H9 (cell line): ENCODE measurements around the gene LSM4. TPM values are rescaled to one million over a fixed set of nuclear protein-coding genes. Genes with fewer than 3 reads are reported as not detected.

Experiments
- DNase-seq: peaks from one replicate; pipeline ENCODE4 v3.0.0-alpha.2; 2017
- H2AFZ ChIP-seq: one replicate; pipeline ENCODE4 v1.6.1; 2013; ENCODE audit warnings: mild to moderate bottlenecking, low read length, control low read depth, moderate library complexity
- H2AK5ac ChIP-seq: 2 replicates; pipeline ENCODE4 v1.6.1; 2013; ENCODE audit warnings: low read length, control low read depth, mixed read lengths; ENCODE audit not compliant: insufficient read length
- H2BK120ac ChIP-seq: one replicate; pipeline ENCODE4 v1.6.1; 2013; ENCODE audit warnings: low read depth, mild to moderate bottlenecking, low read length, control low read depth, inconsistent platforms; ENCODE audit not compliant: poor library complexity, severe bottlenecking
- H2BK12ac ChIP-seq: 2 replicates; pipeline ENCODE4 v1.6.1; 2013; ENCODE audit warnings: low read length, control low read depth, mixed read lengths, low read depth; ENCODE audit not compliant: insufficient read length
- H2BK15ac ChIP-seq: 2 replicates; pipeline ENCODE4 v1.6.1; 2013; ENCODE audit warnings: low read depth, low read length, control low read depth
- H2BK20ac ChIP-seq: one replicate; pipeline ENCODE4 v1.6.1; 2013; ENCODE audit warnings: low read depth, mild to moderate bottlenecking, low read length, control low read depth, inconsistent platforms; ENCODE audit not compliant: poor library complexity, severe bottlenecking
- H2BK5ac ChIP-seq: 2 replicates; pipeline ENCODE4 v1.6.1; 2013; ENCODE audit warnings: low read length, control low read depth, mixed read lengths; ENCODE audit not compliant: insufficient read length
- H3K14ac ChIP-seq: 2 replicates; pipeline ENCODE4 v1.6.1; 2013; ENCODE audit warnings: low read length, control low read depth; ENCODE audit not compliant: insufficient read depth
- H3K18ac ChIP-seq: 2 replicates; pipeline ENCODE4 v1.6.1; 2013; ENCODE audit warnings: low read depth, mild to moderate bottlenecking, mixed read lengths, low read length, control low read depth; ENCODE audit not compliant: insufficient read length
- H3K23ac ChIP-seq: 2 replicates; pipeline ENCODE4 v1.6.1; 2013; ENCODE audit warnings: low read length, control low read depth, mixed read lengths, low read depth; ENCODE audit not compliant: insufficient read length
- H3K23me2 ChIP-seq: 2 replicates; pipeline ENCODE4 v1.6.1; 2013; ENCODE audit warnings: low read depth, mild to moderate bottlenecking, mixed read lengths, low read length, control low read depth; ENCODE audit not compliant: insufficient read length, poor library complexity, severe bottlenecking
- H3K27ac ChIP-seq: 2 replicates; pipeline ENCODE4 v1.5.1; 2013; ENCODE audit warnings: low read length, control low read depth, mixed read lengths, low read depth; ENCODE audit not compliant: insufficient read length
- H3K27me3 ChIP-seq: 2 replicates; pipeline ENCODE4 v1.6.1; 2013; ENCODE audit warnings: low read length, control low read depth, inconsistent platforms; ENCODE audit not compliant: insufficient read depth
- H3K4ac ChIP-seq: 2 replicates; pipeline ENCODE4 v1.6.1; 2013; ENCODE audit warnings: low read depth, mild to moderate bottlenecking, control low read depth, inconsistent platforms, low read length, moderate library complexity
- H3K4me1 ChIP-seq: 2 replicates; pipeline ENCODE4 v1.6.1; 2013; ENCODE audit warnings: low read length, control low read depth, inconsistent platforms; ENCODE audit not compliant: insufficient read depth
- H3K4me2 ChIP-seq: 2 replicates; pipeline ENCODE4 v1.6.1; 2013; ENCODE audit warnings: low read length, control low read depth, mixed read lengths; ENCODE audit not compliant: insufficient read length, insufficient read depth
- H3K56ac ChIP-seq: 2 replicates; pipeline ENCODE4 v1.6.1; 2013; ENCODE audit warnings: low read depth, mild to moderate bottlenecking, mixed read lengths, low read length, control low read depth; ENCODE audit not compliant: insufficient read length
- H3K79me1 ChIP-seq: 2 replicates; pipeline ENCODE4 v1.6.1; 2013; ENCODE audit warnings: low read depth, mild to moderate bottlenecking, moderate library complexity, low read length, control low read depth, inconsistent platforms; ENCODE audit not compliant: insufficient read depth, poor library complexity, severe bottlenecking
- H3K79me2 ChIP-seq: 2 replicates; pipeline ENCODE4 v1.6.1; 2013; ENCODE audit warnings: low read length, control low read depth, inconsistent platforms; ENCODE audit not compliant: insufficient read depth
- H3K9ac ChIP-seq: 2 replicates; pipeline ENCODE4 v1.6.1; 2013; ENCODE audit warnings: low read length, control low read depth, mixed read lengths; ENCODE audit not compliant: insufficient read length; ENCODE audit errors: extremely low read depth
- H3K9me3 ChIP-seq: one replicate; pipeline ENCODE4 v1.6.1; 2013; ENCODE audit warnings: low read depth, low read length, inconsistent platforms; ENCODE audit not compliant: control insufficient read depth
- H3T11ph ChIP-seq: one replicate; pipeline ENCODE4 v1.6.1; 2013; ENCODE audit warnings: mild to moderate bottlenecking, low read length, control low read depth, inconsistent platforms
- H4K20me1 ChIP-seq: one replicate; pipeline ENCODE4 v1.6.1; 2013; ENCODE audit not compliant: control insufficient read depth, insufficient read length, insufficient read depth
- H4K5ac ChIP-seq: 2 replicates; pipeline ENCODE4 v1.6.1; 2013; ENCODE audit warnings: low read depth, mild to moderate bottlenecking, mixed read lengths, low read length, control low read depth; ENCODE audit not compliant: insufficient read length
- H4K8ac ChIP-seq: replicated peaks from 2 replicates; pipeline ENCODE4 v1.6.1; 2013; ENCODE audit warnings: low read length, control low read depth, mixed read lengths, low read depth; ENCODE audit not compliant: insufficient read length
- H4K91ac ChIP-seq: 2 replicates; pipeline ENCODE4 v1.6.1; 2013; ENCODE audit warnings: low read depth, mild to moderate bottlenecking, moderate library complexity, mixed read lengths, low read length, control low read depth; ENCODE audit not compliant: insufficient read length
- H3K27ac Mint-ChIP-seq, 3 experiments: 2 replicates in 2 of 3; 3 replicates in 1 of 3; pipeline ENCODE4 v1.8.0; 2020 to 2021; ENCODE audit warnings: mixed read lengths in 3 of 3, mild to moderate bottlenecking in 1 of 3, moderate library complexity in 1 of 3
- H3K27me3 Mint-ChIP-seq: 2 replicates; pipeline ENCODE4 v1.8.0; 2021; ENCODE audit warnings: low read depth, mild to moderate bottlenecking, moderate library complexity, mixed read lengths
- H3K36me3 Mint-ChIP-seq, 3 experiments: 2 replicates in 2 of 3; 3 replicates in 1 of 3; pipeline ENCODE4 v1.8.0; 2020 to 2021; ENCODE audit warnings: low read depth in 3 of 3, mixed read lengths in 3 of 3; ENCODE audit not compliant: insufficient read depth in 1 of 3
- H3K4me1 Mint-ChIP-seq, 2 experiments: 2 replicates each; pipeline ENCODE4 v1.8.0; 2020; ENCODE audit warnings: mixed read lengths in 2 of 2
- H3K4me3 Mint-ChIP-seq, 2 experiments: 2 replicates in 1 of 2; 3 replicates in 1 of 2; pipeline ENCODE4 v1.8.0; 2020 to 2021; ENCODE audit warnings: mild to moderate bottlenecking in 2 of 2, mixed read lengths in 2 of 2, moderate library complexity in 1 of 2
- H3K9me3 Mint-ChIP-seq, 2 experiments: 2 replicates in 1 of 2; 3 replicates in 1 of 2; pipeline ENCODE4 v1.8.0; 2020; ENCODE audit warnings: mild to moderate bottlenecking in 2 of 2, mixed read lengths in 2 of 2, moderate library complexity in 1 of 2
- CTCF ChIP-seq: fragments of 200-600 bp; sonication (generic); conservative IDR thresholded peaks from 3 replicates; pipeline ENCODE4 v1.8.0; 2021; ENCODE audit warnings: antibody characterized with exemption, mild to moderate bottlenecking
- WGBS: extraction: QIAGEN DNeasy Blood & Tissue Kit; methylation state at CpG from one replicate; pipeline ENCODE4 v1.1.7; 2013; ENCODE audit warnings: missing lambda C conversion rate, low lambda C conversion rate, mixed read lengths; ENCODE audit not compliant: insufficient read length; ENCODE audit errors: extremely low coverage; 5-methylcytosine and 5-hydroxymethylcytosine counted together
- total RNA-seq: library from RNA; stranded (reverse); gene quantifications from 2 replicates; pipeline ENCODE4 v1.2.1, GENCODE V29; 2021

LSM4 gene
- total RNA-seq, 1 experiment from 2014 or later, result 342 TPM

GRCh38 chr19:18338541-18338940 is 15.7 kb upstream of the LSM4 start:
- H3K56ac ChIP-seq, result no peak overlapping the region
- no peak overlapping the region; a peak in 1 of 5 replicates for H3K4me3 Mint-ChIP-seq

More at GRCh38 chr19:18338541-18338940, 15.7 kb upstream of the LSM4 start:
- Mint-ChIP-seq H3K4me1 (peaks cover 18 to 33% of the 10 kb centered on the region in 2 experiments), H3K27me3 (no peaks in the 10 kb centered on the region; the same call in 1 of the 2 replicates), H3K36me3 (peaks cover 0 to 6% (median 0%) of the 10 kb centered on the region in 3 experiments; a peak in 2 of 7 replicates), H3K27ac (peak overlapping the region in 1 of 3 experiments; percentile 65; a peak in 1 of 7 replicates), H3K9me3 (no peaks in the 10 kb centered on the region; a peak in 1 of 5 replicates)
- Histone ChIP-seq H3K4me1 (peaks cover 2% of the 10 kb centered on the region), H2AK5ac (no peak overlapping the region), H3K4me2 (no peak overlapping the region), H3K14ac (no peak overlapping the region), H4K5ac (no peak overlapping the region), H3K23me2 (peaks cover 7% of the 10 kb centered on the region), H3K79me2 (no peaks in the 10 kb centered on the region), H3K9me3 (no peaks in the 10 kb centered on the region), H4K8ac (no peak overlapping the region), H2BK20ac (no peak overlapping the region), H2BK15ac (no peak overlapping the region), H3K27me3 (no peaks in the 10 kb centered on the region), H3K27ac (no peak overlapping the region), H2BK12ac (no peak overlapping the region), H2BK120ac (no peak overlapping the region), H3K18ac (no peak overlapping the region), H4K20me1 (no peaks in the 10 kb centered on the region), H3K9ac (no peak overlapping the region), H3K23ac (no peak overlapping the region), H3T11ph (no peak overlapping the region), H3K79me1 (no peaks in the 10 kb centered on the region), H2BK5ac (no peak overlapping the region), H2AFZ (no peak overlapping the region), H4K91ac (no peak overlapping the region), H3K4ac (no peak overlapping the region)
- no CpG with 5 or more reads among the region's 9 CpGs for WGBS
- TF ChIP-seq CTCF, result no peak
- no peak for DNase-seq
